Astrocyte (in vitro differentiated cells and primary cell): ENCODE data around the gene SERPINI1. TPM values are rescaled to one million over a fixed set of nuclear protein-coding genes. Genes with fewer than 3 reads are reported as not detected.

Source experiments
- DNase-seq: peaks from one replicate; pipeline ENCODE4 v3.0.0-alpha.2; 2010; ENCODE audit warnings: low read depth
- FAIRE-seq: peaks from 2 replicates; lab custom pipeline; 2011; peaks lifted over from hg19 to GRCh38; lab: Jason Lieb, UNC
- H2AFZ ChIP-seq: 2 replicates; pipeline ENCODE4 v1.6.0; 2012; ENCODE audit warnings: low read depth, low read length, inconsistent platforms
- H3K27ac ChIP-seq: 2 replicates; pipeline ENCODE4 v1.5.1; 2011; ENCODE audit warnings: low read depth, low read length, inconsistent platforms
- H3K27me3 ChIP-seq: 2 replicates; pipeline ENCODE4 v1.6.0; 2011; ENCODE audit warnings: low read length, inconsistent platforms; ENCODE audit not compliant: insufficient read depth
- H3K36me3 ChIP-seq: 2 replicates; pipeline ENCODE4 v1.5.1; 2011; ENCODE audit warnings: low read length, inconsistent platforms; ENCODE audit not compliant: insufficient read depth
- H3K4me1 ChIP-seq: 2 replicates; pipeline ENCODE4 v1.5.1; 2011; ENCODE audit warnings: low read length, inconsistent platforms; ENCODE audit not compliant: insufficient read depth
- H3K4me2 ChIP-seq: 2 replicates; pipeline ENCODE4 v1.6.0; 2012; ENCODE audit warnings: low read length, inconsistent platforms
- H3K4me3 ChIP-seq: 2 replicates; pipeline ENCODE4 v1.5.1; 2011; ENCODE audit warnings: low read depth, mild to moderate bottlenecking, low read length, inconsistent platforms; ENCODE audit not compliant: insufficient read depth
- H3K79me2 ChIP-seq: 2 replicates; pipeline ENCODE4 v1.6.0; 2012; ENCODE audit warnings: mild to moderate bottlenecking, low read length, inconsistent platforms; ENCODE audit not compliant: insufficient read depth
- H3K9ac ChIP-seq: 2 replicates; pipeline ENCODE4 v1.6.0; 2012; ENCODE audit warnings: mild to moderate bottlenecking, low read length, inconsistent platforms
- H3K9me3 ChIP-seq: 2 replicates; pipeline ENCODE4 v1.5.1; 2012; ENCODE audit warnings: low read depth, mild to moderate bottlenecking, low read length, inconsistent platforms; ENCODE audit not compliant: insufficient read depth
- H4K20me1 ChIP-seq: 2 replicates; pipeline ENCODE4 v1.6.0; 2012; ENCODE audit warnings: low read length, inconsistent platforms; ENCODE audit not compliant: insufficient read depth
- H3K27ac Mint-ChIP-seq: one replicate; pipeline ENCODE4 v1.8.0; 2021; ENCODE audit warnings: mild to moderate bottlenecking, mixed read lengths; ENCODE audit not compliant: unreplicated experiment
- H3K27me3 Mint-ChIP-seq: one replicate; pipeline ENCODE4 v1.8.0; 2021; ENCODE audit warnings: low read depth, mixed read lengths; ENCODE audit not compliant: unreplicated experiment
- H3K36me3 Mint-ChIP-seq: one replicate; pipeline ENCODE4 v1.8.0; 2021; ENCODE audit warnings: low read depth, mixed read lengths; ENCODE audit not compliant: unreplicated experiment
- H3K4me1 Mint-ChIP-seq: one replicate; pipeline ENCODE4 v1.8.0; 2021; ENCODE audit warnings: low read depth, mixed read lengths; ENCODE audit not compliant: unreplicated experiment
- H3K4me3 Mint-ChIP-seq: one replicate; pipeline ENCODE4 v1.8.0; 2021; ENCODE audit warnings: mild to moderate bottlenecking, moderate library complexity, mixed read lengths; ENCODE audit not compliant: unreplicated experiment
- H3K9me3 Mint-ChIP-seq: one replicate; pipeline ENCODE4 v1.8.0; 2021; ENCODE audit warnings: mild to moderate bottlenecking, mixed read lengths; ENCODE audit not compliant: unreplicated experiment
- EZH2 ChIP-seq: IDR thresholded peaks from 2 replicates; pipeline ENCODE4 v1.6.1; 2012; ENCODE audit warnings: mild to moderate bottlenecking, low read length, inconsistent platforms; ENCODE audit not compliant: insufficient read depth
- total RNA-seq: library from RNA; stranded (reverse); gene quantifications from 2 replicates; pipeline ENCODE4 v1.2.1, GENCODE V29; 2021
- TF ChIP-seq, protein P1 (sequence below): IDR thresholded peaks from 2 replicates; pipeline ENCODE4 v1.5.1; 2011; ENCODE audit warnings: low read depth, mild to moderate bottlenecking, inconsistent platforms, low read length, moderate library complexity; ENCODE audit not compliant: insufficient read depth

The SERPINI1 gene
- total RNA-seq, 1 donor from 2014 or later = 34.4 TPM

DNA sequence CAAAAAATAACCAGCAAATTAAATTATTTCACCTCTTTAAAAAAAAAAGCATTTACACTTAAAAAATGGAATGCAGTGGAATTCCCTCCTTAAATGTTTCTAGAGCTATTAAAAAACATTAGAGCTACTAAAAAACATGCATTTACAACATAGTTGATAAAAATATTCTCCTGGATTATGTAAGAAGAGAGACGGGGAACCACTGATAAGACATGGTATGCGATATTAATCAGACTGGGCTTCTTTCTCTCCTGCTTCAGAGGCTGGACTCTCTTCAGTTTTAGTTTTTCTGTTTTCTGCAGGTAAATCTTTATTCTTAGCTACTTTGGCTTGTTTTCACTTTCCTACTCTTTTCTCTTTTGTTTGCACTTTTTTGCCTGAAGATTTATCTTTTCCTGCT, 41.4 kb upstream of the SERPINI1 start:
- no peaks in the 10 kb centered on the region for H3K79me2 ChIP-seq
- H2AFZ ChIP-seq = no peak overlapping the region
- H3K4me3 ChIP-seq = no peak overlapping the region
- no peak overlapping the region for H3K27ac ChIP-seq
- peak overlapping the region; percentile 3 for H3K27ac Mint-ChIP-seq
- H3K27me3 ChIP-seq = no peaks in the 10 kb centered on the region
- no peaks in the 10 kb centered on the region for H3K4me1 ChIP-seq
- no peak overlapping the region for H3K4me2 ChIP-seq
- no peaks in the 10 kb centered on the region for H3K27me3 Mint-ChIP-seq
- peaks cover 7% of the 10 kb centered on the region for H3K36me3 ChIP-seq
- DNase-seq (no peak), FAIRE-seq (no peak)
- H3K9me3 Mint-ChIP-seq = no peaks in the 10 kb centered on the region
- H4K20me1 ChIP-seq = peaks cover 8% of the 10 kb centered on the region
- no peaks in the 10 kb centered on the region for H3K36me3 Mint-ChIP-seq
- H3K4me3 Mint-ChIP-seq = no peak overlapping the region
- no peak overlapping the region for H3K9ac ChIP-seq
- TF ChIP-seq, protein P1, sequence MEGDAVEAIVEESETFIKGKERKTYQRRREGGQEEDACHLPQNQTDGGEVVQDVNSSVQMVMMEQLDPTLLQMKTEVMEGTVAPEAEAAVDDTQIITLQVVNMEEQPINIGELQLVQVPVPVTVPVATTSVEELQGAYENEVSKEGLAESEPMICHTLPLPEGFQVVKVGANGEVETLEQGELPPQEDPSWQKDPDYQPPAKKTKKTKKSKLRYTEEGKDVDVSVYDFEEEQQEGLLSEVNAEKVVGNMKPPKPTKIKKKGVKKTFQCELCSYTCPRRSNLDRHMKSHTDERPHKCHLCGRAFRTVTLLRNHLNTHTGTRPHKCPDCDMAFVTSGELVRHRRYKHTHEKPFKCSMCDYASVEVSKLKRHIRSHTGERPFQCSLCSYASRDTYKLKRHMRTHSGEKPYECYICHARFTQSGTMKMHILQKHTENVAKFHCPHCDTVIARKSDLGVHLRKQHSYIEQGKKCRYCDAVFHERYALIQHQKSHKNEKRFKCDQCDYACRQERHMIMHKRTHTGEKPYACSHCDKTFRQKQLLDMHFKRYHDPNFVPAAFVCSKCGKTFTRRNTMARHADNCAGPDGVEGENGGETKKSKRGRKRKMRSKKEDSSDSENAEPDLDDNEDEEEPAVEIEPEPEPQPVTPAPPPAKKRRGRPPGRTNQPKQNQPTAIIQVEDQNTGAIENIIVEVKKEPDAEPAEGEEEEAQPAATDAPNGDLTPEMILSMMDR = no peak
- TF ChIP-seq EZH2 = no peak
- peaks cover 5% of the 10 kb centered on the region for H3K4me1 Mint-ChIP-seq
- H3K9me3 ChIP-seq = no peaks in the 10 kb centered on the region

DNA sequence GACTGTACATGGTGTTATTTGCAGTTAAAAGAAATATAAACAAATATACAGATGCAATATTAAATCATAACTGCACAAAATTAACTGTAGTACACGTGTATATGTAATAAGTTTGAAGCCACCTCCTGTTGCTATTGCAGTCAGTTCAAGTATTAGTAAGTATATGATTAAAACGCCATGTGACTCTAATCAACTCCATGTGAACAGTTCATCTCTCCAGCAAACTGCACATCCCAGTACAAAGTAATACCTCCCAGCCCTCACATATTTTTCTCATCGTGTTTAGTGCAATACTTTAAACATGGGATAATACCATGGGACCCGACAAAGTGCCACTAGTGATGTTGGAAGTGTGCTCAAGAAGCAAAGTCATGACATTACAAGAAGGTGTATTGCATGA, 35.5 kb upstream of the SERPINI1 start:
- H3K4me3 ChIP-seq = no peak overlapping the region
- TF ChIP-seq, protein P1 = no peak
- TF ChIP-seq EZH2 = no peak
- no peaks in the 10 kb centered on the region for H3K27me3 Mint-ChIP-seq

DNA sequence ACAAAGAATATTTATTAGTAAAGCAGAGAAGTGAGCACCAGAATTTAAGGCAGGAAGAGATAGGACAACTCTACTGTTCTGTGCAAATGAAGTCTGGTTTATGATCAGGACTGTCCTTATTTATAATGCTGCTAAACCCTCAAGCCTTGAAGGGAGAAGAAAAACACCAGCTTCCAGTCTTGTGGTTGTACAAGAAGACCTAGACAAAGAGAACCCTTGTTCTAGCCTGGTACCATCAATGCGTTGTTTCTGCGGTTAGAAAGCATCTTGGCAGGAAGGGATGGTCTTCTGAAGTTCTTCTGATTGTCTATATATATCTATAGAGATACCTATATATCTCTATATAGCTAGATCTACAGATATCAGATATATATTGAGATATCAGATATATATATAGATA, 34.6 kb upstream of the SERPINI1 start:
- peaks cover 5% of the 10 kb centered on the region for H3K4me1 Mint-ChIP-seq
- no peak overlapping the region for H3K27ac Mint-ChIP-seq
- no peak overlapping the region for H3K4me3 ChIP-seq
- no peak overlapping the region for H3K9ac ChIP-seq
- H3K27me3 ChIP-seq = no peaks in the 10 kb centered on the region
- no peak overlapping the region for H3K4me3 Mint-ChIP-seq
- no peaks in the 10 kb centered on the region for H3K9me3 Mint-ChIP-seq
- H3K27me3 Mint-ChIP-seq = no peaks in the 10 kb centered on the region
- peaks cover 6% of the 10 kb centered on the region for H3K79me2 ChIP-seq
- no peaks in the 10 kb centered on the region for H3K9me3 ChIP-seq
- TF ChIP-seq, protein P1 = no peak
- no peak for TF ChIP-seq EZH2
- H2AFZ ChIP-seq = no peak overlapping the region
- H3K36me3 ChIP-seq = peaks cover 4% of the 10 kb centered on the region
- H3K36me3 Mint-ChIP-seq = peaks cover 5% of the 10 kb centered on the region
- peaks cover 18% of the 10 kb centered on the region for H4K20me1 ChIP-seq
- no peaks in the 10 kb centered on the region for H3K4me1 ChIP-seq
- DNase-seq (no peak), FAIRE-seq (no peak)
- H3K27ac ChIP-seq = no peak overlapping the region
- H3K4me2 ChIP-seq = no peak overlapping the region

More for the DNA sequence above, 35.5 kb upstream of the SERPINI1 start:
- Histone ChIP-seq H4K20me1 (peaks cover 12% of the 10 kb centered on the region), H2AFZ (no peak overlapping the region), H3K36me3 (peaks cover 4% of the 10 kb centered on the region), H3K27me3 (no peaks in the 10 kb centered on the region), H3K4me1 (no peaks in the 10 kb centered on the region), H3K4me2 (no peak overlapping the region), H3K27ac (no peak overlapping the region), H3K9me3 (no peaks in the 10 kb centered on the region), H3K79me2 (peaks cover 3% of the 10 kb centered on the region), H3K9ac (no peak overlapping the region)
- H3K9me3 Mint-ChIP-seq = no peaks in the 10 kb centered on the region
- H3K36me3 Mint-ChIP-seq = peaks cover 5% of the 10 kb centered on the region
- H3K4me3 Mint-ChIP-seq = no peak overlapping the region
- no peaks in the 10 kb centered on the region for H3K4me1 Mint-ChIP-seq
- H3K27ac Mint-ChIP-seq = no peak overlapping the region
- DNase-seq = no peak
- no peak for FAIRE-seq
